Tibial nerve (tissue), 4 donors: Measurements from ENCODE around the gene TRAPPC3.
"Not testable (repeated sequence)": the region's sequence is repeated elsewhere in the genome, so short reads cannot be mapped to it uniquely, and the experiment has no call there.

ENCODE experiments used
- EP300 ChIP-seq, 2 donors: sonication (generic); formaldehyde crosslinking; IDR thresholded peaks; one replicate each; pipeline ENCODE4 v1.6.1; 2017; ENCODE audit warnings: antibody characterized with exemption in 2 of 2, mild to moderate bottlenecking in 1 of 2
- POLR2A ChIP-seq, 2 donors: fragments of 450-650 bp; IDR thresholded peaks; one replicate each; pipeline ENCODE4 v1.6.1; 2017; ENCODE audit warnings: antibody characterized with exemption in 2 of 2, mild to moderate bottlenecking in 2 of 2, moderate library complexity in 2 of 2
- TF ChIP-seq, protein P1 (sequence below), 5 experiments: fragments of 200-600 bp in 3 of 5; fragments of 450-650 bp in 2 of 5; sonication (generic) in 3 of 5; IDR thresholded peaks; one replicate each; pipeline ENCODE4 v1.5.1; 2016 to 2019; ENCODE audit warnings: antibody characterized with exemption in 5 of 5, mild to moderate bottlenecking in 3 of 5, moderate library complexity in 2 of 5

DNA sequence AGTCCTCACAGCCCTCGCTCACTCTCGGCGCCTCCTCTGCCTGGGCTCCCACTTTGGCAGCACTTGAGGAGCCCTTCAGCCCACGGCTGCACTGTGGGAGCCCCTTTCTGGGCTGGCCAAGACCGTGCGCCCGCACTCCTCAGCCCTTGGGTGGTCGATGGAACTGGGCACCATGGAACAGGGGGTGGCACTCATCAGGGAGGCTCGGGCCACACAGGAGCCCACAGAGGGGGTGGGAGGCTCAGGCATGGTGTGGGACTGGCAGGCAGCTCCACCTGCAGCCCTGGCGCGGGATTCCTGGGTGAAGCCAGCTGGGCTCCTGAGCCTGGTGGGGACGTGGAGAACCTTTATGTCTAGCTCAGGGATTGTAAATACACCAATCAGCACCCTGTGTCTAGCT lies 47.5 kb upstream of the TRAPPC3 start:
- TF ChIP-seq, protein P1, sequence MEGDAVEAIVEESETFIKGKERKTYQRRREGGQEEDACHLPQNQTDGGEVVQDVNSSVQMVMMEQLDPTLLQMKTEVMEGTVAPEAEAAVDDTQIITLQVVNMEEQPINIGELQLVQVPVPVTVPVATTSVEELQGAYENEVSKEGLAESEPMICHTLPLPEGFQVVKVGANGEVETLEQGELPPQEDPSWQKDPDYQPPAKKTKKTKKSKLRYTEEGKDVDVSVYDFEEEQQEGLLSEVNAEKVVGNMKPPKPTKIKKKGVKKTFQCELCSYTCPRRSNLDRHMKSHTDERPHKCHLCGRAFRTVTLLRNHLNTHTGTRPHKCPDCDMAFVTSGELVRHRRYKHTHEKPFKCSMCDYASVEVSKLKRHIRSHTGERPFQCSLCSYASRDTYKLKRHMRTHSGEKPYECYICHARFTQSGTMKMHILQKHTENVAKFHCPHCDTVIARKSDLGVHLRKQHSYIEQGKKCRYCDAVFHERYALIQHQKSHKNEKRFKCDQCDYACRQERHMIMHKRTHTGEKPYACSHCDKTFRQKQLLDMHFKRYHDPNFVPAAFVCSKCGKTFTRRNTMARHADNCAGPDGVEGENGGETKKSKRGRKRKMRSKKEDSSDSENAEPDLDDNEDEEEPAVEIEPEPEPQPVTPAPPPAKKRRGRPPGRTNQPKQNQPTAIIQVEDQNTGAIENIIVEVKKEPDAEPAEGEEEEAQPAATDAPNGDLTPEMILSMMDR (IDR thresholded peaks at IDR 0.05) = not testable (repeated sequence)
- TF ChIP-seq POLR2A, EP300 (IDR thresholded peaks at IDR 0.05): not testable (repeated sequence)
